ENCODE data around the gene TRAPPC14.

Gene TRAPPC14

DNA sequence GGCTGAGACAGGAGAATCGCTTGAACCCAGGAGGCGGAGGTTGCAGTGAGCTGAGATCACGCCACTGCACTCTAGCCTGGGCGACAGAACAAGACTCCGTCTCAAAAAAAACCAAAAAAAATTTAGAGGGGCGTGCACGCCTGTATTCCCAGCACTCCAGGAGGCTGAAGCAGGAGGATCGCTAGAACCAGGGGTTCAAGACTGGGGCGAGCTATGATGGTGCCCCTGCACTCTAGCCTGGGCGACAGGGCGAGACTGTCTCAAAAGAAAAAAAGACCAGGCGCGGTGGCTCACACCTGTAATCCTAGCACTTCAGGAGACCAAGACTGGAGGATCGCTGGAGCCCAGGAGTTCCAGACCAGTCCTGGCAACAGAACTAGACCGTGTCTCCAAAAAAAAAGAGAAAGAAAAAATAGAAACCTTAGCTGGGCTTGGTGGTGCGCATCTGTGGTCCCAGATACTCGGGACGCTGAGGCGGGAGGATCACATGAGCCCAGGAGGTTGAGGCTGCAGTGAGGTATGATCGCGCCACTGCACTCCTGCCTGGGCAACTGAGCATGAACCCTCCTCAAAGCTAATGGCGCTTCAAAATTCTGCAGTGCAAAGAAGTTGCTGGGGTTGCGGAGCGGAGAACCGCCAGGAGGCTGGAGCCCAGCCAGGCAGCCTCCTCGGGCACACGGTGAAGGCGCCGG lies 32.1 kb downstream of the TRAPPC14 start:
- peak overlapping the region; percentile 64 for H3K4me3 ChIP-seq (ENCODE audit: low read length)
- peak; percentile 13 for TF ChIP-seq CTCF (conservative IDR thresholded peaks at IDR 0.05; ENCODE audit: low read depth, low read length)
- peak; percentile 34 for DNase-seq (ENCODE audit: low read depth)

- DNase-seq (ENCODE audit: low read depth) = no peak
- no peak for TF ChIP-seq CTCF (conservative IDR thresholded peaks at IDR 0.05; ENCODE audit: low read depth, low read length)
- no peak overlapping the region for H3K4me3 ChIP-seq (ENCODE audit: low read length)
These were observed 34.0 kb downstream of the TRAPPC14 start for GRCh38 chr7:100124301-100125230.

- H3K4me3 ChIP-seq (ENCODE audit: low read length) = no peak overlapping the region
- no peak for TF ChIP-seq CTCF (conservative IDR thresholded peaks at IDR 0.05; ENCODE audit: low read depth, low read length)
- DNase-seq (ENCODE audit: low read depth) = no peak
These were observed 36.0 kb downstream of the TRAPPC14 start for GRCh38 chr7:100122568-100122967.

- no peak overlapping the region for H3K4me3 ChIP-seq (ENCODE audit: low read length)
- no peak for TF ChIP-seq CTCF (conservative IDR thresholded peaks at IDR 0.05; ENCODE audit: low read depth, low read length)
- DNase-seq (ENCODE audit: low read depth) = no peak
These were observed 36.5 kb downstream of the TRAPPC14 start for GRCh38 chr7:100122067-100122466.

- no peak for DNase-seq (ENCODE audit: low read depth)
- TF ChIP-seq CTCF (conservative IDR thresholded peaks at IDR 0.05; ENCODE audit: low read depth, low read length) = no peak
- H3K4me3 ChIP-seq (ENCODE audit: low read length) = peak overlapping the region; percentile 95
These were observed 37.8 kb downstream of the TRAPPC14 start for GRCh38 chr7:100120733-100121036.

GRCh38 chr7:100119970-100120732 lies 38.4 kb downstream of the TRAPPC14 start:
- DNase-seq (ENCODE audit: low read depth) = no peak
- no peak for TF ChIP-seq CTCF (conservative IDR thresholded peaks at IDR 0.05; ENCODE audit: low read depth, low read length)
- peak overlapping the region; percentile 95 for H3K4me3 ChIP-seq (ENCODE audit: low read length)

All from retinal pigment epithelial cell (primary cell).